NCI-H2196 (cell line): ENCODE data around the gene GRIK3.
"Not testable (repeated sequence)": the region's sequence is repeated elsewhere in the genome, so short reads cannot be mapped to it uniquely, and the experiment has no call there.

Experiments used
- DNase-seq: peaks from one replicate; lab custom pipeline; 2025; ENCODE audit not compliant: unreplicated experiment; lab: John Stamatoyannopoulos, UW

The GRIK3 gene

GRCh38 chr1:36911561-36912364 lies 122.6 kb downstream of the GRIK3 start:
- no peak for DNase-seq

GRCh38 chr1:36910886-36911540 lies 123.3 kb downstream of the GRIK3 start:
- no peak for DNase-seq

GRCh38 chr1:36909946-36910725 lies 124.2 kb downstream of the GRIK3 start:
- no peak for DNase-seq

DNA sequence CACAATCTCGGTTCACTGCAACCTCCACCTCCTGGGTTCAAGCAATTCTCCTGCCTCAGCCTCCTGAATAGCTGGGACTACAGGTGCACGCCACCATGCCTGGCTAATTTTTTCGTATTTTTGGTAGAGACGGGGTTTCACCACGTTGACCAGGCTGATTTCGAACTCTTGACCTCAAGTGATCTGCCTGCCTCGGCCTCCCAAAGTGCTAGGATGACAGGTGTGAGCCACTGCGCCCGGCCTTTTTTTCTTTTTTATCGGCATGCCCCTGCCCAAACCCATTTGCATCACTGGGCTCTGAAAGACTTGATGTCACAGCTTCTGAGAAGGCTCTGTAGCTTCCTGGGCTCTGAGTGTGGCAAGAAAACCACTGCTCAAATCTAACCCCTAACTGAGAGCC lies 125.0 kb downstream of the GRIK3 start:
- not testable (repeated sequence) for DNase-seq

- no peak for DNase-seq
Observed at GRCh38 chr1:36908096-36908495, 126.2 kb downstream of the GRIK3 start.

- no peak for DNase-seq
Observed at GRCh38 chr1:36906555-36906954, 127.8 kb downstream of the GRIK3 start.

DNA sequence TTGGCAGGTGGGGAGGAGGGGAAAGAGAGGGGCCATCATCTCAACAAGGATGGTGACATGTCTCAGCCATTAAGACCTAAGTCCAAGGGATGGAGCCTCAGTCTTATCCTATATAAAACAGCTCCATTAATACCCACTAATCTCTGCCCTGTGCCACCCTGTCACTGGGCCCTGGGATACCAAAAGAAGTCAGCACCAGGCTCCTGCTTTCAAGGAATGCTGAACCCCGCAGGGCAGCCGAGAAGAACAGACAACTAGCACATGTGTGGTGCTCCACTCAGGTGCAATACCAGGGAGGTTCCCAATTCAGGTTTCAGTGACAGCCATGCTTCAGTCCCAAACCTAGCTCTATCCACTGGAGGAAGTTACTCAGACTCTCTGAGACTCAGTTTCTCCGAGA lies 128.4 kb downstream of the GRIK3 start:
- DNase-seq: no peak

DNA sequence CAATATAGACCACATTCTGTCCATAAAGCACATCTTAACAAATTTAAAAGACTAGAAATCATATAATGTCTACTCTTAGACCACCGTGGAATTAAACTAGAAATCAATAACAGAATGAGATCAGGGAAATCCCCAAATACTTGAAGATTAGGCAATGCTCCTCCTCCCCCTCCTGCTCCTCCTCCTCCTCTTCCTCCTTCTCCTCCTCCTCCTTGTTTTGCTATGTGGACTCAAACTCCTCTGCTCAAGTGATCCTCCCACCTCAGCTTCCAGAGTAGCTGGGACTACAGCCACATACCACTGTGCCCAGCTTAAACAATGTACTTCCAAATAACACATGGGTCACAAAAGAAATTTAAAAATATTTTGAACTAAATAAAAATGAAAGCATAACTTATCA lies 134.2 kb downstream of the GRIK3 start:
- no peak for DNase-seq

- DNase-seq: not testable (repeated sequence)
Observed at GRCh38 chr1:36897813-36898212, 136.5 kb downstream of the GRIK3 start.

GRCh38 chr1:36894824-36895223 lies 139.5 kb downstream of the GRIK3 start:
- DNase-seq: no peak

- no peak for DNase-seq
Observed at GRCh38 chr1:36890776-36891175, 143.5 kb downstream of the GRIK3 start.

GRCh38 chr1:36889478-36890226 lies 144.7 kb downstream of the GRIK3 start:
- no peak for DNase-seq

DNA sequence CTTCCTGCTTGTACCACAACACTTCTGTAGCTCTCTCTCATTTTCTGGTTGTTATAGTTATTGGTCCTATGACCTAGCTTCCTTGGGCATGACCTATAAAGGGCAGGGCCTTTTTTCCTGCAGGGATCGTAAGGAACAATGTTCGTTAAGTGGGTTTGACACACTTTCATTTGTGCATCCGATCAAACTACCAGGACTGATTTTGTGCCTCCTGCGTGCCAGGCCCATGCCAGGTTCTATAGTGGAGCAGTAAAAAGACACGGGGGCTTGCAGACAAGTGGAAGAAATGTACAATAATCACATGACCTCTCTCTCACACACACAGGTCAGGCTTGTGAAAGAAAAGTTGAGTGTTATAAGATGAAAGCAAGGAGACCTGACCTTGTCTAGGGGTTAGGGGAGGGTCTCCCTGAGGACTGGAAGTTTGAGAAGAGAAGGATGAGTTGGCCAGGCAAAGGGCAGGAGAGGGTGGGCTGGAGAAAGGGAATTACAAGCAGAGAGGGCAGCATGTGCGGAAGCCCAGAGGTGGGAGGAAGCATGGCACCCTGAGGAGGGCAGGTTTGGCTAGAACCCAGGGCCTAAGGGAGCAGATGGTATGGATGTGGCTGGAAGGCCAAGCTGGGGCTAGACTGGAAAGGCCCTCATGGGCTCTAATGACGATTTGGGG lies 145.4 kb downstream of the GRIK3 start:
- DNase-seq: no peak

DNA sequence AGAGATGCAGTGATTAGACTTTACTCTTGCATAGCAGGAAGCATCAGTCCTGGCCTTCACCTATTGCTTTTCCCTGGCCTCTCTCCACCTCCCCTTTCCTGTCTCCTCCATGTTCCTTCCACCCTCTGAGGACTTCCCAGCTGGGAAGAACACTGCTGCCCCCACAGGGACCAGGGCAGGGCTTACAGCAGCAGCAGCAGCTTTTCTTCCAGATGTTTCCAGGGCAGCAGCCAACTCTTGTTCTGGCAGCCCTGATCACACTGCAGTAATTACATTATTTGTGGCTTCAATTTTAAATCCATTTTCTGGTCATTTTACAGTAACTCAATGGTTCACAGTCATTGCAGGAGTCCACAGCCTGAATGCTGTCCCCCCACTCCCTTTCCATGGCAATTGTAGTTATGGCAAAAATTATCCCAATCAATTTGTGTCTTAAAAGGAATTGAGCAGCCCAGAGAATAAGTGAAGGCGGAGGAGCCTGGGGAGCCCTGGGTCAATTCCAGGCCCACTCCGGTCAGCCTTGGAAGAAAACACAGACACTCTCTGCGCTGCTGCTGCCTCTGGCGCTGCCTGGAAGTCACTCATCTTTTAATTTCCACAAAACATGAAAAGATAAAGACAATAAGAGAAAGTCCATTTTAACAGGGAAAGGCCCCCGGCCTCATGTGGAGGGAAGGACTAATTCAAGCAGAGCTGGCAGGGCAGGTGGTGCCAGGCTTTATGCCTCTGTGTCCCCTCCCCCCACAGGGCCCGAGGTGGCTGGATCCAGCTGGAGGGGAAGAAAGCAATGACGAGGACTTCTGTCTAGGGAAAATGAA lies 148.6 kb downstream of the GRIK3 start:
- DNase-seq: no peak

DNA sequence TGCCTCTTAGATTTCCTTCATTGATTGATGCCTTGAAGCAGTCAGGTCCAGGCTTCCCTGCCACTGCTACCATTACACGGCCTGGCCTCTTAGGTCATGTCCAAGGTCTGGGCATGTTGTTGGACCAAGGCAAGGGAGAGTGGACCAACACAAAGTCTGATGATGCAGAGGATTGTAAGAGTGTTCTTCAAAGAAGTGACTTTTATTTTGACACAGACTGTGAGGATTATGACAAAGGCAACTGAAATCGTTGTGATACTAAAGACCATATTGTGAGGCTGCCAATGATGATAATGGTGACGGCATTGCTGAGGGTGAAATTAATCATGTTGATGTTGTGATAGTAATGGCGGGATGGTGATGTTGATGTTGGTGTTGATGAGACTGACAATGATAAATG lies 149.5 kb downstream of the GRIK3 start:
- no peak for DNase-seq

DNA sequence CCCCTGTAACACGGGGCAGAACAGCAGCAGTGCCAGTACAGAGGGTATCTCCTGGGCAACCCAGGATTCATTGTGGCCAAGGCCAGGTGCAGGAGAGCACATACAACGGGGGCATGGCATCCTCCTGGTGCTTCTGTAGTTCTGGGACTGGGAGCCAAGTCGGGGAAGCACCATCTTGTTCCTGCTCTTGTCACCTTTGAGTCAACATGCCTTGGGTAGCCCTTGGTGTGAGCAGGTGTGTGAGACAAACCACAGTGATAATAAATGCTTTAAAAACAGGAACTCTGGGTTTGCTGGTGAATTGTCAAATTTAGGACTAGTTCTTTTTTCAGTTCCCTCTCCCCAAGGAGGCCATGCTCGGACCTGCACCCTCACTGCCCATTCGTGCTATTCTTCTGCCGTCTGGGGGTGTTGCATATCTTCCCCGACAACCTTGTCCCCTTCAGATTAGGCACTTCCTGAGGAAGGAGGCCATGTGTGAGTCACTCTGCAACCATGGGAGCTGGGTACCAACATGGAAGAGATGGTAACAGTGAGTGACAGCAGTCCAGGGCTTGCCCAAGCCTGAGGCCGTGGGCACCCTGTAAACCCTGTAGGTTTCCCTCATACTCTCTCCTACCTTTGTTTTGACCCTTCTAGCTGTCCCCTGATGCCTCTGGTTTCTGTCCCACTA lies 150.2 kb downstream of the GRIK3 start:
- no peak for DNase-seq

DNA sequence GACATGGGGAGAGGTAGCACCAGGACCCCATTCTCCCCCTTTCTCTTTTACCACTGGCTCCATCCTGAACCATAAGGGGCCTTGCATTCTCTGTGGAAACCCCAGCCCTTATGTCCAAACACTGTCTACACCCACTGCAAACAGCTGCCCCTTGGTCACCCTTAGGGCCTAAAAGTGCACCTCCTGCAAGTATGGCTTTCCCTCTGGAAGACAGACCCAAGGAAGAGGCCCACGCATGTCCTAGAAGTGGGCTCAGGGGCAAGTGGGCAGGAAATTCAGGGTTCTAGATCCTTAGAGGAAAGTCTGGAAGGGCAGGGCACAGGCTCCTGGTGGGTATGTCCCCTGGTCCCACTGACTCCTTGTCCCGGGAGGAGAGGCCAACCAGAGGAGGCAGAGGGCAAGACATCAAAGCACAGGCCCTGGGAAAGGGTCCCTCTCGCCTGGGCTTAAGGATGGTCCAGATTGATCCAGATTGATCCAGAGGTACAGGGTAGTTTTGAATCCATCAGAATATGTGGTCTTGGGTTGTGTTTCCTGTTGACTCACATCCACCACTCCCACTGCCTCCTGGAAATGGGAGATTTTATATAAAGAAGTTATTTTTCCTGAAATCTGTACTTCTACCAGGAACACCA lies 150.9 kb downstream of the GRIK3 start:
- DNase-seq: no peak

DNA sequence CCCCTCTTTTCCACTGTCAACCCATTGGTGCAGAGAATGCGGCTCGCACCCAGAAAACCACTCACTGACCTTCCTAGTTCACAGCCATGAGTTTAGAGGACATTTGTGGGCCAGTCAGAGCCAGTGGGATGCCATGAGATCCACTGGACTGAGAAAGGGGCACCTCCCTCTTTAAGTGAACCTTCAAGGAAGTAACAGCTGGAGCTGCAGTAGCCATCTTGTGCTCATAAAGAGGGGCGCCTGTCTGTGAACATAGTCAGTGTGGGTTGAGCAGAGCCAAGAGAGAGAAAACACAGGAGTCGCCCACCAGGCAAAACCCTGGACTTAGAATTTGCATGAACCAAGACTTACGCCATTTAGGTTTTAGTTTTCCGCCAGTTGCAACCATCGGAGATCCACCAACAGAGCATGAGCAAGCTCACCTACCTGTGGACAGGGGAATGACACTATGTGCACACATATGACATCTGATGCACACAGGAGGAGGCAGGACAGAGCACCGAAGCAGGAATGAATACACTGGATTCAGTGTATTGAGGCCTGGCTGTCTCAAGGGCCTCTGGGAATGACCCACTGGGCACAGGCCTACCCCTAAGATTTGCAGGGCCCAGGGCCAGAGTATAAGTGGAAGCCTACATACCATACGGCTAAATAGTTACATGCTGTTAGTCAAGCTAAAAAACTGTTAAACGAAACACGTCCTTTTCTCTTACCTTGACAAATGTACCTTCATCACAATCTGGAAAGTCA lies 151.6 kb downstream of the GRIK3 start:
- no peak for DNase-seq
